HepG2 (cell line): Measurements from ENCODE around the gene CCDC57.
A peak's percentile ranks its signal among the peaks of the same experiment; 100 is the strongest.

Experiments
- CEBPG ChIP-seq: IDR thresholded peaks from 2 replicates; pipeline ENCODE4 v1.6.1; 2016
- CHD2 ChIP-seq: IDR thresholded peaks from 2 replicates; pipeline ENCODE4 v1.6.1; 2011; ENCODE audit warnings: low read depth, low read length, improper control_type of control experiment
- EP300 ChIP-seq, 3 experiments: sonication (generic) in 1 of 3; formaldehyde crosslinking in 1 of 3; IDR thresholded peaks; 2 replicates each; pipeline versions ENCODE4 v1.5.1 to v1.6.1; 2011 to 2020; ENCODE audit warnings: low read depth in 2 of 3, low read length in 2 of 3, borderline replicate concordance in 1 of 3, improper control_type of control experiment in 1 of 3, mild to moderate bottlenecking in 1 of 3, missing genetic modification reagents in 1 of 3, moderate library complexity in 1 of 3
- FOXO1 ChIP-seq: sonication (generic); formaldehyde crosslinking; IDR thresholded peaks from 2 replicates; pipeline ENCODE4 v1.4.0; 2020; ENCODE audit warnings: missing genetic modification reagents
- HCFC1 ChIP-seq: fragments of 150-350 bp; IDR thresholded peaks from 2 replicates; pipeline ENCODE4 v1.6.1; 2014; ENCODE audit warnings: low read depth, low read length
- POLR2A ChIP-seq, 2 experiments: IDR thresholded peaks; 2 replicates each; pipeline ENCODE4 v1.6.1; 2011; ENCODE audit warnings: low read depth in 2 of 2, low read length in 2 of 2, mild to moderate bottlenecking in 1 of 2, moderate library complexity in 1 of 2; ENCODE audit not compliant: insufficient read depth in 1 of 2
- RBAK ChIP-seq: sonication (generic); formaldehyde crosslinking; IDR thresholded peaks from 2 replicates; pipeline ENCODE4 v1.5.1; 2020; ENCODE audit warnings: mild to moderate bottlenecking, missing genetic modification reagents
- SIN3A ChIP-seq: IDR thresholded peaks from 2 replicates; pipeline ENCODE4 v1.6.1; 2011; ENCODE audit warnings: low read depth, mild to moderate bottlenecking, control low read depth, low read length, borderline replicate concordance
- TCF7 ChIP-seq: sonication (generic); IDR thresholded peaks from 2 replicates; pipeline ENCODE4 v1.6.1; 2016; ENCODE audit warnings: antibody characterized with exemption, low read depth
- USF2 ChIP-seq, 2 experiments: sonication (generic) in 1 of 2; formaldehyde crosslinking in 1 of 2; IDR thresholded peaks; 2 replicates each; pipeline versions ENCODE4 v1.5.1 to v1.6.1; 2011 to 2020; ENCODE audit warnings: borderline replicate concordance in 1 of 2, low read depth in 1 of 2, low read length in 1 of 2, mild to moderate bottlenecking in 1 of 2, missing genetic modification reagents in 1 of 2, moderate library complexity in 1 of 2
- ZNF33A ChIP-seq: sonication (generic); formaldehyde crosslinking; IDR thresholded peaks from 2 replicates; pipeline ENCODE4 v1.5.1; 2020; ENCODE audit warnings: missing genetic modification reagents, mild to moderate bottlenecking, moderate library complexity, borderline replicate concordance
- TF ChIP-seq, protein P1 (sequence below): sonication (generic); formaldehyde crosslinking; IDR thresholded peaks from 2 replicates; pipeline ENCODE4 v1.5.0; 2020; ENCODE audit warnings: mild to moderate bottlenecking, missing genetic modification reagents, moderate library complexity

DNA sequence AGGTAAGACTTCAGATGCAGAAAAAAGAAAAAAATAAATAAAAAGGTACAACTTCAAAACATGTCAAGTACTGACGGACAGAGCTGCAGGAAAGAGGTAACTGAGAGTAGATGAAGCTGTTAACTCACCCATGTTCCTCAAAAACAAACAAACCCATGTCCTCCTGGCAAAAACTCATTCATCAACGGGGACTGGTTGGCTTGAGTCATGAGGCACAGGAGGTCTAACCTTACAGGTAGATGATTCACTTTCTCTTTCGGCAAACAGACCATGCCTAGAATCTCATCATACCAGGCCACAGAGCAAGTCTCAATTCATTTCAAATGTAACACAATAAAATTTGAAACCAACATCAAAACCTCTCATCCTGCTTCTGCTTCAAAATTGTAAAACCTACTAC lies 102.3 kb downstream of the CCDC57 start:
- TF ChIP-seq TCF7, result no peak
- TF ChIP-seq ZNF33A (CRISPR knock-in tag), result no peak
- no peak for TF ChIP-seq CHD2
- TF ChIP-seq HCFC1, result no peak
- peak; percentile 73 for TF ChIP-seq USF2 (IDR thresholded peaks at IDR 0.05; ENCODE audit: low read depth, low read length)
- peak; percentile 34; the same call in 1 of the 2 replicates for TF ChIP-seq USF2 (CRISPR knock-in tag; IDR thresholded peaks at IDR 0.05; ENCODE audit: borderline replicate concordance)
- TF ChIP-seq RBAK (CRISPR knock-in tag), result no peak
- no peak for TF ChIP-seq FOXO1 (CRISPR knock-in tag)
- TF ChIP-seq CEBPG, result 0 out of 2 replicates have a peak, but pooled peaks have one; percentile 6
- TF ChIP-seq, protein P1, sequence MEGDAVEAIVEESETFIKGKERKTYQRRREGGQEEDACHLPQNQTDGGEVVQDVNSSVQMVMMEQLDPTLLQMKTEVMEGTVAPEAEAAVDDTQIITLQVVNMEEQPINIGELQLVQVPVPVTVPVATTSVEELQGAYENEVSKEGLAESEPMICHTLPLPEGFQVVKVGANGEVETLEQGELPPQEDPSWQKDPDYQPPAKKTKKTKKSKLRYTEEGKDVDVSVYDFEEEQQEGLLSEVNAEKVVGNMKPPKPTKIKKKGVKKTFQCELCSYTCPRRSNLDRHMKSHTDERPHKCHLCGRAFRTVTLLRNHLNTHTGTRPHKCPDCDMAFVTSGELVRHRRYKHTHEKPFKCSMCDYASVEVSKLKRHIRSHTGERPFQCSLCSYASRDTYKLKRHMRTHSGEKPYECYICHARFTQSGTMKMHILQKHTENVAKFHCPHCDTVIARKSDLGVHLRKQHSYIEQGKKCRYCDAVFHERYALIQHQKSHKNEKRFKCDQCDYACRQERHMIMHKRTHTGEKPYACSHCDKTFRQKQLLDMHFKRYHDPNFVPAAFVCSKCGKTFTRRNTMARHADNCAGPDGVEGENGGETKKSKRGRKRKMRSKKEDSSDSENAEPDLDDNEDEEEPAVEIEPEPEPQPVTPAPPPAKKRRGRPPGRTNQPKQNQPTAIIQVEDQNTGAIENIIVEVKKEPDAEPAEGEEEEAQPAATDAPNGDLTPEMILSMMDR (CRISPR knock-in tag), result no peak
- TF ChIP-seq SIN3A, result no peak
- TF ChIP-seq POLR2A (IDR thresholded peaks at IDR 0.05; ENCODE audit: insufficient read depth in 1 of 2, low read depth in 2 of 2, low read length in 2 of 2), result no peak
- no peak for TF ChIP-seq EP300 (IDR thresholded peaks at IDR 0.05; ENCODE audit: low read depth in 2 of 2, low read length in 2 of 2)
- TF ChIP-seq EP300 (CRISPR knock-in tag; IDR thresholded peaks at IDR 0.05; ENCODE audit: borderline replicate concordance), result no peak
